Measurements from ENCODE around the gene ACAA1. TPM values are rescaled to one million over a fixed set of nuclear protein-coding genes. Genes with fewer than 3 reads are reported as not detected.

ACAA1 gene
- total RNA-seq, 1 experiment from 2014 or later = 44.3 TPM

- Histone ChIP-seq H3K79me2 (ENCODE audit: insufficient read depth, low read length) (no peaks in the 10 kb centered on the region), H3K18ac (ENCODE audit: insufficient read length, low read depth, low read length) (no peak overlapping the region), H2BK120ac (ENCODE audit: low read depth, low read length, poor library complexity, severe bottlenecking) (no peak overlapping the region), H4K91ac (ENCODE audit: insufficient read length, low read depth, low read length) (no peak overlapping the region), H2BK5ac (ENCODE audit: insufficient read length, low read length) (no peak overlapping the region), H3K79me1 (ENCODE audit: insufficient read depth, low read depth, low read length, poor library complexity, severe bottlenecking) (no peaks in the 10 kb centered on the region), H3K27ac (ENCODE audit: insufficient read length, low read depth, low read length) (no peak overlapping the region), H3K4me2 (ENCODE audit: insufficient read depth, insufficient read length, low read length) (no peak overlapping the region), H2AFZ (ENCODE audit: low read length) (no peak overlapping the region), H4K20me1 (ENCODE audit: control insufficient read depth, insufficient read depth, insufficient read length) (no peaks in the 10 kb centered on the region), H3K27me3 (ENCODE audit: insufficient read depth, low read length) (no peaks in the 10 kb centered on the region; the same call in 1 of the 2 replicates), H3K4me1 (ENCODE audit: insufficient read depth, low read length) (peaks cover 3% of the 10 kb centered on the region; the same call in 1 of the 2 replicates), H3K23me2 (ENCODE audit: insufficient read length, low read depth, low read length, poor library complexity, severe bottlenecking) (no peaks in the 10 kb centered on the region), H4K8ac (replicated peaks; ENCODE audit: insufficient read length, low read depth, low read length) (no peak overlapping the region), H3T11ph (ENCODE audit: low read length) (no peak overlapping the region), H2AK5ac (ENCODE audit: insufficient read length, low read length) (no peak overlapping the region), H3K14ac (ENCODE audit: insufficient read depth, low read length) (no peak overlapping the region), H2BK12ac (ENCODE audit: insufficient read length, low read depth, low read length) (no peak overlapping the region), H2BK20ac (ENCODE audit: low read depth, low read length, poor library complexity, severe bottlenecking) (no peak overlapping the region), H3K9me3 (ENCODE audit: control insufficient read depth, low read depth, low read length) (no peaks in the 10 kb centered on the region), H3K56ac (ENCODE audit: insufficient read length, low read depth, low read length) (no peak overlapping the region), H3K9ac (ENCODE audit: extremely low read depth, insufficient read length, low read length) (no peak overlapping the region), H4K5ac (ENCODE audit: insufficient read length, low read depth, low read length) (no peak overlapping the region), H3K23ac (ENCODE audit: insufficient read length, low read depth, low read length) (no peak overlapping the region), H2BK15ac (ENCODE audit: low read depth, low read length) (no peak overlapping the region), H3K4ac (ENCODE audit: low read depth, low read length) (no peak overlapping the region)
- peaks cover 9% of the 10 kb centered on the region for H3K27me3 Mint-ChIP-seq (ENCODE audit: low read depth)
- H3K36me3 Mint-ChIP-seq (ENCODE audit: insufficient read depth in 1 of 3, low read depth in 3 of 3) = peaks cover 0 to 2% (median 0%) of the 10 kb centered on the region in 3 experiments; a peak in 2 of 7 replicates
- peaks cover 4 to 5% of the 10 kb centered on the region in 2 experiments; a peak in 4 of 5 replicates for H3K9me3 Mint-ChIP-seq
- WGBS (ENCODE audit: extremely low coverage, insufficient read length, low lambda C conversion rate) = no CpG with 5 or more reads among the region's 1 CpG
- TF ChIP-seq CTCF (conservative IDR thresholded peaks at IDR 0.05) = no peak
- peaks cover 30 to 33% of the 10 kb centered on the region in 2 experiments for H3K4me1 Mint-ChIP-seq
- no peak overlapping the region for H3K4me3 Mint-ChIP-seq
- DNase-seq = no peak
- H3K27ac Mint-ChIP-seq = no peak overlapping the region
Observed at GRCh38 chr3:38102444-38102814, 34.5 kb downstream of the ACAA1 start.
